Ecto neural progenitor cell (in vitro differentiated cells): ENCODE data around the gene IQSEC3.
A peak's percentile ranks its signal among the peaks of the same experiment; 100 is the strongest.
"Not testable (repeated sequence)": the region's sequence is repeated elsewhere in the genome, so short reads cannot be mapped to it uniquely, and the experiment has no call there.

Experiments
- DNase-seq: peaks from one replicate; pipeline ENCODE4 v3.0.0-alpha.2; 2018; ENCODE audit warnings: low spot score

IQSEC3 gene

DNA sequence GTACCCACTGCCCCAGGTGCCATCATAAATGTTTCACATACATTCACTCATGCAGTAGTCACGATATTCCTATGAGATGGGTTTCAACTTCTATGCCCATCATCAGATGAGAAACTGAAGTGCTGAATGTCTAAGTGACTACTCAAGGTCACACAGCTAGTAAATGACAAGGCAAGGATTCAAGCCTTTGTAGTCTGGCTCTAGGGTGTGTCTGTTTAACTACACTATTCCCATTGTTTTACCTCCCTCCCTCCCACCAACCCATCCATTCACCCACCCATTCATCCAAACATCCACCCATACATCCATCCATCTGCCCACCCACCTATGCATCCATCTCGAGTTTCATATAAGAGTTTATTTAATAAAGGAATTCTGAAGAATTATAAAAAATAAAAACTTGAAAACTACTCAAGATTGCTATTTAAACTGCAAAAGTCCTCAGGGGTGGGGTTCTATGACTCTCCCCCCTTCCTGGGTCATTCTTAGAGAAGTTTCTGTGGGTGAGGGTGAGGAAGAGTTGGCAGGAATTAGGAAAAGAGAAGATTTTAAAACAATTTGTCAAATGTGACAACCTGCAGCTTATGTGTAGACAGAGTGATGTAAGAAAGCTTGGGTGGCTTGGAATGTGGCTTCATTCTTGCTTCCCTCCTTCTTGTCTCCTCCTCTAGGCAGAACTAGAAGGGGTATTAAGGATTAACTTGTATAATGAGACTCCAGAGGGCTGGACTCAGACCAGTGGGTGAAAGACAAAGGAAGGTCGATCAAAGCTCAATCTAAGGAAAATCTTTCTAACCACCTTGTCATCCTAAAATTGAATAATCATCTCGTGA, 13.4 kb upstream of the IQSEC3 start:
- peak; percentile 50 for DNase-seq

DNA sequence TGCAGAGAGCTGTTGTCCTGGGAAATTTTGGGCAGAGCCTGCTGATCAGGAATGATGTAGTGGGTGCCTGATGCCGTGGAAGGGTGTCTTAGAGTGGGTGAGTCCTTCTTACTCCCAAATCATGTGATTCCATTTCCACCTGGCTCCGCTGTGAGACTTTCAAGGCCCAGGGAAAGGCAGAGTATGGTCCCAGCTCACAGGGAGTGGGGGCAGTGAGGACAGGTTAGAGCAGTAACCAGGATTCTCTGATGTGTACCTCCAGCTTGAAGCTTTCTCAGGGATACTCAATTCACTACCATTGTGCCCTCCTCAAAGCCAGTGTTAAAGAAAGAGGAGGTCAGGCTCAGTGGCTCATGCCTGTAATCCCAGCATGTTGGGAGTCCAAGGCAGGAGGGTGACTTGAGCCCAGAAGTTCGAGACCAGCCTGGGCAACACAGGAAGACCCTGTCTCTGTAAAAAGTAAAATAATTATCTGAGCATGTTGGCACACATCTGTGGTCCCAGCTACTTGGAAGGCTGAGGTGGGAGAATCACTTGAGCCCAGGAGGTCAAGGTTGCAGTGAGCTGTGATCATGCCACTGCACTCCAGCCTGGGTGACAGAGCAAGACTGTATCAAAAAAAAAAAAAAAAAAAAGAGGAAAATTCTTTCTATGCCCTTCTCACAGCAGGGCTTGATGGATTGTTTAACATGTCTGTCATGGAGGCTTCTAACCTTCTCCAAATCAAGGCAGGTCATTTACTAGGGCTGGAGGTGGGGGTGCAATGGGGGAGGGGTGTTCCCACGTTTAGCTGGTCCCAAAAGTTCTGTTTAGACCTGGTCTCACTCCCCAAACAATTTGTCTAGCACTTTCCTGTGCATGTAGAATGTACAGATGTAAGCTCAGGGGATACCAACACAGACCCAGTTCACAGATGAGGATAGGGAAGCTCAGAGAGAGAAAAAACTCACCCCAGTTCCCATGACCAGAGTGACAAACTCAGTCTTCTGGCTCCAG, 12.5 kb upstream of the IQSEC3 start:
- DNase-seq = peak; percentile 53

DNA sequence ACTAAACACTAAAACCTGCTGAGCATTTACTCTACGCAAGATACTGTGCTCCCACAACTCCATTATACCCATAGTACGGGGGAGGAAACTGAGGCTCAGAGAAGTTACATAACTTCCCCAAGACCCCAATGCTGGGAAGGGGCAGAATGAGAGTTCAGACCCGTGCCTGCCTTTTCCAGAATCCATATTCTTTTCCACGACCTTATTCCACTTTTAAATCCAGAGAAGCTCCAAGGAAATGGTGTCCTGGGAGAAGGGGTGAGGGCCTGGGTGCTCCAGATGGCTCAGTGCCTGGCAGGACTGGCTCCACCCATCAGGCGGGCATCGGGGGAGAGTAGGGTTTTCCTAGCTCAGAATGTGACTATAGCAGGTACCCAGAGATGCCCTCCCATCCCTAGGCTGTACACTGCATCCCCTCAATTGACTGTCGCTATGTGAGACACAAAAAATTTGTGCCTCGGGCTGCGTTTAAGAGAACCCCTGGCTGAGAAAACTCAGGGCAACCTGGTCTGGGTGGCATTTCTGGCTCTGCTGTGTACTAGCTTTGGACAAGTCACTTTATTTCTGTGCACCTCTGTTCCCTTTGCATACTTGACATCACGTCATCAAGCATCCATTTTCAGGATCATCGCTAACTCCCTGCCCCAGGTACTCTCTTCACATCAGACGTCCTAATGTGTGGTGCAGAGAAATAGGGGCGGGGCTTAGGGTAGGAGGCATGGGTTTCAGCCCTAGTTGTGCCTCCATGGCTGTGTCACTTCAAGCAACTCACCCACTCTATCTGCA, 11.6 kb upstream of the IQSEC3 start:
- peak; percentile 50 for DNase-seq

DNA sequence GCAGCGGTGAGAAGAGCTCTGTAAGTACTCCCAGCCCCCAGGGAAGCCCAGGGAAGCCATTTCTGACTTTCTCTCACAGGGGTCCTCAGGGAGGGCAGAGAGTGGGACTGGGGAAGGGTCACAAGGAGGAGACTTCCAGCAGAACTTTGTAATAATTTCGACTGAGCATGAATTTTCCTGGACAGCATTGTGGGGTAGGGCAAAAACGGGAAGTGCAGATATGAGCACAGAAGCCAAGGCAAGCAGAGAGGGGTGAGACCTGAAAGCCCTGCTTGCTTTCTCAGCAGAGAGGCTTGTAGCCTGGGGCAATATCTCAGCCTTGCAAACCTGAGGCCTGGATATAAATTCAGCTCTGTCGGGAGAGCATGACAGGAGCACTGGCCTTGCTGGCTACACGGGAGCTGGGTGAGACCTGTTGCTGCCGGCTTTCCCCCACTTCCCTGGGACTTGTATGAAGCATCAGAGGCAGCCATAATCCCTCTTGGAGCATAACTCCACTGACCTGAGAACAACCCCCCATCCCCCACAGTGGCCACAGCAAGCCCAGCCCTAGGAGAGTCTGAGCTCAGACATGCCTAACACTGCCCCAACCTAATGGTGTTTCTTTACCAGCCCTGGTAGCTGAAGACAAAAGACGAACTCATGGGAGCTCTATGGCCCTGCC, 9.8 kb upstream of the IQSEC3 start:
- DNase-seq = peak; percentile 60

DNA sequence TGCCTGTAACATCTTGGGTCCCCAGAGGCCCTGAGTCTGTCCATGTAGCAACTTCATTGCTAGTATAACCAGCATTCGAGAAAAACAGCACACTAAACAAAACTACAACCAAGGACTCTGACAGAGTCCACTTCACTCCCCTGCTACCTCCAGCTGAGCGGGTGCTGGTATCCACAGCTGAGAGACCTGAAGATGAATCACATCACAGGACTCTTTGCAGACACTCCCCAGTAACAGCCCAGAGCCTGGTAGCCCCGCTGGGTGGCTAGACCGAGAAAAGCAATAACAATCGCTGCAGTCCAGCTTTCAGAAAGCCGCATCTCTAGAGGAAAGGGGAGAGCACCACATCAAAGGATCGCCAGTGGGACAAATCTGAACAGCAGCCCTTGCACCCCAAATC, 9.0 kb upstream of the IQSEC3 start:
- DNase-seq = no peak

DNA sequence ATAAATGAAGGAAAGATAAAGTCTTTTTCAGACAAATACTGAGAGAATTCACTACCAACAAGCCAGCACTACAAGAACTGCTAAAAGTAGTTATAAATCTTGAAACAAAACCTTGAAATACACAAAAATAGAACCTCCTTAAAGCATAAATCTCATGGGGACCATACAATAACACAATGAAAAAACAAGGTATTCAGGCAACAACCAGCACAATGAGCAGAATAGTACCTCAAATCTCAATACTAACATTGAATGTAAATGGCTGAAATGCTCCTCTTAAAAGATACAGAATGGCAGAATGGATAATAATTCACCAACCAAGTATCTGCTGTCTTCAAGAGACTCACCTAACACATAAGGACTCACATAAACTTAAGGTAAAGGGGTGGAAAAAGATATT, 7.7 kb upstream of the IQSEC3 start:
- no peak for DNase-seq

DNA sequence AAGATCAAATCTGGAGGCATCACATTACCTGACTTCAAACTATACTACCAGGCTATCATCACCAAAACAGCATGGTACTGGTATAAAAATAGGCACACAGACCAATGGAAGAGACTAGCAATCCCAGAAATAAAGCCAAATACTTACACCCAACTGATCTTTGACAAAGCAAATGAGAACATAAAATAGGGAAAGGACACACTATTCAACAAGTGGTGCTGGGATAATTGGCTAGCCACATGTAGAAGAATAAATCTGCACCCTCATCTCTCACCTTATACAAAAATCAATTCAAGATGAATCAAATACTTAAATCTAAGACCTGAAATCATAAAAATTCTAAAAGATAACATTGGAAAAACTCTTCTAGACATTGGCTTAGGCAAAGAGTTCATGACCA, 4.7 kb upstream of the IQSEC3 start:
- DNase-seq = not testable (repeated sequence)

DNA sequence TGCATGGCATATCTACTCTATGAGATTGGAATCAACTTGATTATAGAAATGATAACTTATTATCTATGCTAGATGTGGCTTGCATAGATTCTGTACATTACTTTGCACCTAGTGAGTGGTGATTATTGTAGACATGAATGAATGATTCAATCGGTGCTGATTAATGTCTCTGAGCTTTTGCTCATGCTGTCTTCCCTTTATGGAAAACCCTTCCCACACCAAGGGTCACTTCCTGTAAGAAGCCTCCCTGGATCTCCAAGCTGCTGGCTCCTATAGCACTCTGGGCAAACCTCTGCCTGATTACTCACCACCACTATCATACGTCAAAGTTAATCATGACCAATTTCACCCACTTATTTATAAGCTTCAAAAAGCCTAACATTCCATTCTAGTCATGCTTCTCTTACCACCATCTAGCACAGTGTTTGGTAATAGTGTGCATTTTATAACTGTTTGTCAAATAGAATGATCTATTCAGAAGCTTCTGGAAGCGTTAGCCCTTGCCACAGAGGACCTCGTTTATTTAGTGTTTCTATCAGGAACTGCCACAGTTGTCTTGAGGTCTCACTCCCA, 990 bp upstream of the IQSEC3 start:
- not testable (repeated sequence) for DNase-seq

DNA sequence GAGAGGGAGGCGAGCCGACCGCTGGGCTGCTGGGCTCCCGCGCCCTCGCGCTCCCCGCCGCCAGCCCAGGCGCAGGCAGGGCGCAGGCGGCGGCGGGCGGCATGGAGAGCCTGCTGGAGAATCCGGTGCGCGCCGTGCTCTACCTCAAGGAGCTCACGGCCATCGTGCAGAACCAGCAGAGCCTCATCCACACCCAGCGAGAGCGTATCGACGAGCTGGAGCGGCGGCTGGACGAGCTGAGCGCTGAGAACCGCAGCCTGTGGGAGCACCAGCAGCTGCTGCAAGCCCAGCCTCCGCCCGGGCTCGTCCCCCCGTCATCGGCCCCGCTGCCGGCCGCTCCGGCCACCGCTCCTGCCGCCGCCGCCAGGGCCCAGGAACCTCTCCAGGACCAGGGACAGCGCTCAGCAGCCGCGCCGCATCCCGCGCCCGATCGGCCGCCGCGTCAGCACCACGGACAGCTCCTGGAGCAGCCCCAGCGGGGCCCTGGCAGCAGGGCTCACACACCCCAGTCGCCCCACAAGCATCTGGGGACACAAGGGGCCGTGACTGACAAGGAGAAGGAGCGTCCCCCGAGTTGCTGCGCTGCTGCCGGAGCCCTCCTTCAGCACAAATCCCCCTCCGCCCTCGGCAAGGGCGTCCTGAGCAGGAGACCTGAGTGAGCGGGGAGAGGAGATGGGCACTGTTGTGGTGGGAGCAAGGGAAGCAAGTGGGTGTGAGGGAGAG, 376 bp downstream of the IQSEC3 start:
- peak; percentile 89 for DNase-seq

DNA sequence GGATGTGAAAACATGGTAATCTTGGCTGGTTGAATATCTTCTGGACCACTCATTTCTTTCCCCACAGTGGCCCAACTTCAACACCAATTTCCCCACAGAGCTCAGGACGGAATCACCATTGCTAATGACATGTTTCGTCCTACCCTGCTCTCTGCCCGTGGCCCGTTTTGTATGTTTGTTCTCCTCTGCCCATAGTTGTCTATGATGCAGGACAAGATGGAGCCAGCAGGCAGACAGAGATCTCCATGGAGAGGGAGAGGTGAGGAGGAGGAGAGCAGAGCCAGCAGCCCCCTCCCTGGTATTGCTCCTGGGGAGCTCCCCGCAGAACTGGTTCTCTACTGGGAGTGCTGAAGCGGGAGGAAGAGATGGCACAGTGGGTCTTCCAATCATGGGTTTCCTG, 3.1 kb downstream of the IQSEC3 start:
- DNase-seq = not testable (repeated sequence)

DNA sequence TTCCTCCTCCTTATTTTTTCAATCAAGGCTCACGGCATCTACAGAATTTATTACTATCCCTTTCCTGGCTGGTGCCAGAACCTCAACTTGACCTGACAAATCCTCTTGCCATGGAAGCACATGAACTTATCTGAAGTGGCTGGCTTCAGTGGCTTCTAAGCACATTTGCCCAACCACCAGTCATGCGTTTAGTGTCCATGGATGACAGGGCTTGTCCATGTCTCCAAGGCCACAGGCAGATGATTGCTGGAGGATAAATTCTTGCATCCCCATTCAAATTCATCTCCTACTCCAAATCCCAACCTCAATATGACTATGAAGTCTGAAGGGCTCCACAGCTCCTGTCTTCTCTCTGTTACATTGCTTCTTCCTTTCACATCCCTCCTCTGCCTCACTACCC, 4.0 kb downstream of the IQSEC3 start:
- not testable (repeated sequence) for DNase-seq

DNA sequence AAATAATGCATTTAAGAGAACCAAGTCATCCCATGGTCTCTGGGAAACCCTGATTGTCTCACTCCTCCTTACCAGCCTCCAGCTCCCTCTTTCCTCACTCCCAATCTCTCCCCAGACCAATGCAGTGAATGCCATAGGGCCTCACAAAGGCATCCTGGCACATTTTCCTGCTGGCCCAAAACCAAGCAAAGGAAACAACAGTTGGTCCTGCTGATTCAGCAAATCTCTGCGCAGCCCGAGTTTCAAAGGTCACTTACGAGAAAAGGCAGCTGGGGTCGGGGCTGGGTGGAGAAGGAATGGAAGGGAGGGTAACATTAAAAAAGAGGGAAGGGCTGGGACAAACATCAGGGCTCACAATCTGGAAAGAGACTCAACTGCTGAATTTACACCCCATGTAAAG, 5.5 kb downstream of the IQSEC3 start:
- DNase-seq = not testable (repeated sequence)

DNA sequence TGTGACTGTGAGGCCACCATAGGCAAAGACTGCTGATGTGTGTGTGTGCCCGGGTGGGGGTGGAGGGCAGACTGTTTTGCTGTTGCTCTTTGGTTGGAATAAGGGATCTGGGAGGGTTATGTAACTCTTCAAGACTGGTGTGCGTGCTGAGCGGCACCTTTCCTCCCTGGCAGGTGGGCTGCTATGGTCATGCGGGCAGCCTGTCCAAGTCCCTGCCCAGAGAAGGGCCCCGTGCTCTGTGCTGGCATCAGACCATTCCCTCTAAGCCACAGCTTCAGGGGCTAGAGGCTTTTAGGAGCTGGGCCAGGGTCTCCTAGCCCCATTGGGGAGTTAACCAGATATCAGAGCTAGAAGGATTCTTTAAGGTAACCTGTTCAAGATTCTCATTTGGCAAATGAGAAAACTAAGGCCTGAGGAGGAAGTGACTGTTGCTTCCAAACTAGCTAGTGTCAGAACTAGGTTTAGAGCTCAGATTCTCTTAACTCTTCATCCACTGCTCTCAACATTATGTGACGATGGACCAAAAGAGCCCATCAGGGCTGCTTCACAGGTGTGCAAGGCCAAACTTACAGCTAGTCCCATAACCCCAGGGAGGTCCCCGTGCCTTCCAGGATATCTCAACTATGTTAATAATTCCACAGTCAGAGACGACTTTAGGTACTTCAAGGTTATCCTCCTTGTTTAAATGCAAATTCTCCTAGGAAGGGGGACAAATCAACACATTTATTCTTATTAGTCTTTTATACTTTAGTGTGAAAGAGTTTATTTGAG, 8.0 kb downstream of the IQSEC3 start:
- DNase-seq = not testable (repeated sequence)

DNA sequence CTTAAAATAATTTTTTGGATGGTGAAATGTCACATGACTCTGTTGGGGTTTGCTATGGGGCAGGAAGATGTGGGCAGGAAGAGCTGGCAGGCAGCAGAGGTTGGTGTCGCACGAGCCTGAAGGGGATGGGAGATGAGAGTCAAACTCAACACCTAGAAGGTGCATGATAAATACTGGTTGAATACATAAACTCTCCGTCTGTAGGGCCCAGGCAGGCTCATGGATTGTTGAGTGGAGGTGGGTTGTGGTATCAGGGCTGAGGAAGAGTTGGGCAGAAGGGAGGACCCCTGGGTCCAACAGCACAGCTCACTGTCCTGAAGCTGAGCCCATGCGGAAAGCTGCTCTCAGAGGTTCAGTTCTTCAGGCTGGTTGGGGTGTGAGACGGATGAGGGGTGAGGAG, 9.0 kb downstream of the IQSEC3 start:
- not testable (repeated sequence) for DNase-seq

DNA sequence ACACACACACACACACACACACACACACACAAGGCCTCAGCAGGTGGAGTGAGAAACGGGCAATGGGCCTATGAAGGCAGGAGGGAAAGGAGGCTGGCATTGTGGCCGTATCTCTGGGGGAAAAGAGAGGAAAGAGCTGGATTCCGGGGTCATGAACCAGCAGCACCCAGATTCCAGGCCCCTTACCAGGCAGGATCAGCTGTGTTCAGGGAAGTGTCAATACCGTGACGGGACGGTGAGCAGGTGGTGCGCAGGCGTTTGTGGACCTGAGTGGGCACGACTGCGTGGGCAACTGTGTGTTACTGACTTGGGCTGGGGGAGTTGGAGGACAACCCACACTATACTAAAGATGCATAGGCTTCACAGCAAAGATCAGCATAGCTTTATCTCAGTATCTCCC, 9.5 kb downstream of the IQSEC3 start:
- not testable (repeated sequence) for DNase-seq

DNA sequence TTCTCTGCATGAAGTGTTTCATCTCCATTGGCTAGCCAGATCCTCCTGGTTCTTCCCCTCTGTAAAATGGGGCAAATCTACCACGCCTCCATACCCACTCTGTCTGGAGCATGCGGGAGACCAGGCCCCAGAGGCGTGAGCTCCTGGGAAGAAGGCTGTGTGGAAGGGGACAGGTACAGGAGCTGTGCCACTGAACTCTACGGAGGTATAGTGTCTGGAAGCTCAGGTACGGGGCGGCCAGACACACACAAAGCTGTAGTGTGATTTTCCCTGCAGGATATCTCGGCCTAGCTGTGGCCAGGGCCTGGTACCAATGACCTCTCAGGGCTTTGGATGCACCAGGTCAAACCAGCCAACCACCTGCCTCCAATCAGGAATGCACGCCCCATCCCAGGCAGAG, 10.0 kb downstream of the IQSEC3 start:
- not testable (repeated sequence) for DNase-seq

DNA sequence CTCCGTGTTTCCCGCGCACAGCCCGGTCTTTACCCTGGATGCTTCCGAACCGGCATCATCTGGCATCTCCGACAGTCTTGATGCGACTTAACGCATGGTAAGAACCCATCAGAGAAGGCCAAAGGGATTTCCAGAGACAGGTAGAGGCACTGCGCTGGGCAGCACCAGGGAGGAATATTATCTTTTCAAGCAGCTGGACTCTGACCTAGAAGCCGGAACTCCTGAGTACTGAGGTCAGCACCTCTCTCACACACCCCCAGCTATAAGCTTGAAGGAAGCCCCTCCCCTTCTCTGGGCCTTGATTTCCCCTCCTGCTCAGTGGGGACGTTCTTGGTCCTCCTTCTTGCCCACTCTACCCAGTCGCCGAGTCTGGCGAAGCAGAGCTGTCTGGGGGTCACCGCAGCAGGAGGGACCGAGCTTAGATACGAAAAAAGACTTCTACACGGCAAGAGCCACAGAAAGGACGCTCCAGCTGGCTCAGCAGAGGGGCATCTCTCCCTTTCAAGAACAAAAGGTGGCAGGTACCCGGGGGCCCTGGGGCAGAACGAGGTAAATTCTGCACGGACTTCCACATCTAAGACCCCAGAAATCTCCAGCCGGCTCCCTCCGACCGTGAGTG, 10.6 kb downstream of the IQSEC3 start:
- DNase-seq = not testable (repeated sequence)

DNA sequence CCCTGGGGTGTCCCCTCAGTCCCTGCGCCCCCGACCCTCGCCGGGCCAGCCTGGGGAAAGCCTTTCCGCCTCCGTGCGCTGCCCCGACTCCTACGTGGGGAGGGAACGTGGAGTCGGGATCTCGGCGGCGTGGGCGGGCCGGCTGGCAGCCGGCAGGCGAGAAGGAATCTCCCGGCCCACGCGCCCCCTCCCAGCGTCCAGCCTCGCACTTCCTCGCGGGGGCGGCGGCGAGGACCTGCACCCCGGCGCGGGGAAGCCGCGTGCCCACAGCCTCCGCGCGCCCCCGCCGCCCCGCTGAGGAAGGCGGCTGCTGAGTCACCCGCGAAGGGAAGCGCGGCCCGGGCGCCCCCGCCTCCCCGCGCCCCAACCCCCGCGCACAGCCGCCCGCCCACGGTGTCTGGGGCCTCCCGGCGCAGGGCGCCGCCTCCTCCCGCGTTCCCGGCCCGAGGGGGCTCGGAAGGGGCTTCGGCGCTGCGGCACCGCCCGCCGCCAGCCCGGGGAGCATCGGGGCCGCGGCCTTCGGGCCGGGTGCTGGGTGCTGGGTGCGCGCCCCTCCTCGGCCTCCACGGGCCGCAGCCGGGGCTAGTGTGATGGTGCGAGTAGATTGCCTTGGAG, 11.3 kb downstream of the IQSEC3 start:
- peak; percentile 43 for DNase-seq

DNA sequence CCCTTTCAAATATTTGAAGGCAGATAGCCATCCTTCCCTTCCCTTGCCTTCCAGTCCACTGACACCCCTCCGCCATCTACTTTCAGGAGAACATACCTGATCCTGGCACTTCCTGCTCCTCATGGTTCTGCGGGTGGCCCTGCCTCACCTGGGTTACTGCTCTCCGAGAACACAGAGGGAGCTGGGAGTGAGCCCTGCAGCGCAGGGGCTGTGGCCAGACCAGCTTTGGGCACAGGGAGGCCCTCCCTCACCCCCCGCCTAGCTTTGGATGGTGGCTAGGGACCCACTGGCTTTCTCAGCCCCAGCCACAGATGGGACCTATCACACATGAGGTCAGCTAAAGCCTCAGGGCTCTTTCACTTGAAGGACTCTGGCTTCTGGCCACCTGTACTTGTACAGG, 12.4 kb downstream of the IQSEC3 start:
- no peak for DNase-seq
